Measurements from ENCODE around the gene HMCN2. TPM values are rescaled to one million over a fixed set of nuclear protein-coding genes. Genes with fewer than 3 reads are reported as not detected.

HMCN2 gene
- total and polyA plus RNA-seq, 2 donors (not counting 3 experiments of a cell fraction or from before 2014, with no cell fraction given): 0.04 to 0.24 TPM

DNA sequence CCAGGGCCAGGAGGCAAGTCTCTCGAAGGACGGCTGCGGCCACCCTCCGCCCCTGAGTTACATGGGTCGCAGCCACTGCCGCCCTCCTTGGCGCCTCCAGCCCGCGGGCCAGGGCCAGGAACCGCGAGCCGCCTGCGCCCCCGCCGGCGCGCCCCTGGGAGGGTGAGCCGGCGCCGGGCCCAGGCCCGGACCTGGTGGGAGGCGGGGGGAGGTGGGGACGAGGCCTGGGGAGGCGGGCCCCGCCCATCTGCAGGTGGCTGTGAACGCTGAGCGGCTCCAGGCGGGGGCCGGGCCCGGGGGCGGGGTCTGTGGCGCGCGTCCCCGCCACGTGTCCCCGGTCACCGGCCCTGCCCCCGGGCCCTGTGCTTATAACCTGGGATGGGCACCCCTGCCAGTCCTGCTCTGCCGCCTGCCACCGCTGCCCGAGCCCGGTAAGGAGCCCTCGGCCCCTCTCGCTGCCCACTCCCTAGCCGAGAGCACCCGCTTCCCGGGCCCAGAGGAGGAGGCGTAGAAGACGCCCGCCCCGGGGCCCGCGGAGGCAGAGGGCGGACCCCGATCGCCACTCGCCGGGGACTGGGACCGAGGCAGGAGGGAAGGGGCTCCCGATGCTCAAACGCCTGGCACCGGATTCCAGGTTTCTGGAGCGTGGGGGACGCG is 179.1 kb downstream of the HMCN2 start, which contains the start of gene ASS1:
TSS of gene ASS1 (plus strand) at position 397 of the 657 bp plus-strand sequence. CDS start 7,268 bp downstream, outside the sequence.
- no peaks in the 10 kb centered on the region for H3K9me1 ChIP-seq (replicated peaks; ENCODE audit: control insufficient read depth, extremely low read depth, insufficient read depth, low read length)
- H3K9me3 ChIP-seq (replicated peaks; ENCODE audit: control insufficient read depth, insufficient read depth, low read length): no peaks in the 10 kb centered on the region
- H2AFZ ChIP-seq (ENCODE audit: low read depth, low read length): peak within 1 kb of the TSS; percentile 27
- no peak within 1 kb of the TSS for H3K27ac ChIP-seq (ENCODE audit: insufficient read depth, low read depth, low read length)
- TF ChIP-seq, protein P1, sequence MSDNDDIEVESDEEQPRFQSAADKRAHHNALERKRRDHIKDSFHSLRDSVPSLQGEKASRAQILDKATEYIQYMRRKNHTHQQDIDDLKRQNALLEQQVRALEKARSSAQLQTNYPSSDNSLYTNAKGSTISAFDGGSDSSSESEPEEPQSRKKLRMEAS (IDR thresholded peaks at IDR 0.05; ENCODE audit: insufficient read depth, insufficient read length): no peak
- TF ChIP-seq GATA2 (IDR thresholded peaks at IDR 0.05; ENCODE audit: insufficient read depth, insufficient read length, low read depth, low read length) (no peak), EZH2 (IDR thresholded peaks at IDR 0.05; ENCODE audit: borderline replicate concordance, low read depth, low read length, severe bottlenecking) (no peak), MYC (IDR thresholded peaks at IDR 0.05; ENCODE audit: low read depth, low read length) (no peak), POLR2A (IDR thresholded peaks at IDR 0.05; ENCODE audit: low read depth, low read length) (no peak), POLR2AphosphoS5 (IDR thresholded peaks at IDR 0.05; ENCODE audit: insufficient read depth, low read depth, low read length) (no peak), JUN (IDR thresholded peaks at IDR 0.05; ENCODE audit: borderline replicate concordance, insufficient read depth, insufficient read length, low read depth) (no peak), FOS (IDR thresholded peaks at IDR 0.05; ENCODE audit: borderline replicate concordance, insufficient read depth, low read length) (no peak)
- TF ChIP-seq, protein P2, sequence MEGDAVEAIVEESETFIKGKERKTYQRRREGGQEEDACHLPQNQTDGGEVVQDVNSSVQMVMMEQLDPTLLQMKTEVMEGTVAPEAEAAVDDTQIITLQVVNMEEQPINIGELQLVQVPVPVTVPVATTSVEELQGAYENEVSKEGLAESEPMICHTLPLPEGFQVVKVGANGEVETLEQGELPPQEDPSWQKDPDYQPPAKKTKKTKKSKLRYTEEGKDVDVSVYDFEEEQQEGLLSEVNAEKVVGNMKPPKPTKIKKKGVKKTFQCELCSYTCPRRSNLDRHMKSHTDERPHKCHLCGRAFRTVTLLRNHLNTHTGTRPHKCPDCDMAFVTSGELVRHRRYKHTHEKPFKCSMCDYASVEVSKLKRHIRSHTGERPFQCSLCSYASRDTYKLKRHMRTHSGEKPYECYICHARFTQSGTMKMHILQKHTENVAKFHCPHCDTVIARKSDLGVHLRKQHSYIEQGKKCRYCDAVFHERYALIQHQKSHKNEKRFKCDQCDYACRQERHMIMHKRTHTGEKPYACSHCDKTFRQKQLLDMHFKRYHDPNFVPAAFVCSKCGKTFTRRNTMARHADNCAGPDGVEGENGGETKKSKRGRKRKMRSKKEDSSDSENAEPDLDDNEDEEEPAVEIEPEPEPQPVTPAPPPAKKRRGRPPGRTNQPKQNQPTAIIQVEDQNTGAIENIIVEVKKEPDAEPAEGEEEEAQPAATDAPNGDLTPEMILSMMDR (IDR thresholded peaks at IDR 0.05; ENCODE audit: extremely low read depth in 1 of 2, insufficient read depth in 1 of 2, low read depth in 1 of 2, low read length in 2 of 2): no peak
- H3K4me1 ChIP-seq (ENCODE audit: control insufficient read depth, extremely low read depth, insufficient read depth, low read length): peaks cover 7% of the 10 kb centered on the region
- CTCF ChIA-PET: interaction anchor here (1.0 kb wide), 1 partner anchor 9 kb away, joined by 4 read pairs; no protein-coding TSS in a partner anchor
- POLR2A ChIA-PET: interaction anchor here (1.0 kb wide), 1 partner anchor 9 kb away, joined by 3 read pairs; no protein-coding TSS in a partner anchor
- intact Hi-C loops (cut with micrococcal nuclease) (no loop called here), dilution Hi-C loops (cut with MboI; ENCODE audit: extremely low pct_ligation_motif_present, low sequenced_read_pairs) (no loop called here)
- no peaks in the 10 kb centered on the region for H3K36me3 ChIP-seq (ENCODE audit: control insufficient read depth in 2 of 2, extremely low read depth in 1 of 2, insufficient read depth in 2 of 2, low read length in 2 of 2)
- no peak for FAIRE-seq
- peak within 1 kb of the TSS; percentile 0 for H3K9ac ChIP-seq (replicated peaks; ENCODE audit: extremely low read depth, insufficient read depth, low read length)
- peak within 1 kb of the TSS; percentile 8 to 47 (median 26) for H3K4me3 ChIP-seq (replicated peaks in 1 of 3; ENCODE audit: insufficient read depth in 1 of 3, low read depth in 1 of 3, low read length in 3 of 3)
- no TSS peak for BruUV-seq (replicated peaks)
- no peaks in the 10 kb centered on the region for H4K20me1 ChIP-seq (replicated peaks; ENCODE audit: control insufficient read depth, extremely low read depth, insufficient read depth, low read length)
- peaks cover 0 to 6% of the 10 kb centered on the region in 2 experiments for H3K27me3 ChIP-seq (ENCODE audit: control insufficient read depth in 2 of 2, insufficient read depth in 2 of 2, low read length in 2 of 2)
- H3K79me2 ChIP-seq (ENCODE audit: control insufficient read depth, insufficient read depth, low read length): no peaks in the 10 kb centered on the region
- DNase-seq (ENCODE audit: low read depth, low spot score): no peak
- peak within 1 kb of the TSS; percentile 70 for H3K4me2 ChIP-seq (ENCODE audit: insufficient read depth, low read length)
